HG03025 (cell line): ENCODE results near the gene CCNH.

Experiments
- ATAC-seq: cut with Tn5 transposase; IDR thresholded peaks from one replicate; pipeline ENCODE4 v1.9.1; 2021; ENCODE audit warnings: mild to moderate bottlenecking, moderate library complexity; ENCODE audit not compliant: unreplicated experiment, low FRiP score

The CCNH gene

DNA sequence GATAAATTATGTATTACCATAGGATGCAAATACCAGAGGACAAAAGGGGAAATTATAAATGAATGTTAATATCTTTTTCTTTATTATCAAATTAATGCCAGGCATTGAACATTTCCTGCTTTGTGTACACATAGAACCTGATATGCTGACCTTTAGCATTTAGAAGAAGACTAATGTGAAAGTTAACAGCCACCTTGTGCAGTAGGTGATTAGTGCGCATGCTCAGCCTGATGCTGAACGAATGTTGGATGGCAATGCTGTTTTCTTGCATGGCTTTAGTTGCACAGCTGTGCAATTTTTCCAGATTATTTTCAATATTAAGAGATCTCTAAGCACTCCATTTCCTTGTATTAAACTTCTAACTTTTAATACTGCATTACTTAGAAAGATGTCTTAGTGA, 45.5 kb downstream of the CCNH start:
- no peak for ATAC-seq

- ATAC-seq: no peak
Measured at GRCh38 chr5:87361536-87362213, 51.1 kb downstream of the CCNH start.

- no peak for ATAC-seq
Measured at GRCh38 chr5:87361031-87361445, 51.7 kb downstream of the CCNH start.

DNA sequence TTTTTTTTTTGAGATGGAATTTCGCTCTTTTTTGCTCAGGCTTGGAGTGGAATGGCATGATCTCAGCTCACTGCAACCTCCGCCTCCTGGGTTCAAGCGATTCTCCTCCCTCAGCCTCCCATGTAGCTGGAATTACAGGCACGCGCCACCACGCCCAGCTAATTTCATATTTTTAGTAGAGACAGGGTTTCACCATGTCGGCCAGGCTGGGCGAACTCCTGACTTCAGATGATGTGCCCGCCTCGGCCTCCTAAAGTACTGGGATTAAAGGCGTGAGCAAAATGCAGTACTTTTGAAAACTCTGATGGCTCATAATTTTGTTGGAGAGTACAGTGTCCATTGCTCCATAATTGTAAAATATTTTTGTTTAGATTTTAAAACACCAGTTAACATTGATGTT, 52.6 kb downstream of the CCNH start:
- ATAC-seq: no peak

GRCh38 chr5:87359106-87359505, 53.6 kb downstream of the CCNH start:
- ATAC-seq: no peak

DNA sequence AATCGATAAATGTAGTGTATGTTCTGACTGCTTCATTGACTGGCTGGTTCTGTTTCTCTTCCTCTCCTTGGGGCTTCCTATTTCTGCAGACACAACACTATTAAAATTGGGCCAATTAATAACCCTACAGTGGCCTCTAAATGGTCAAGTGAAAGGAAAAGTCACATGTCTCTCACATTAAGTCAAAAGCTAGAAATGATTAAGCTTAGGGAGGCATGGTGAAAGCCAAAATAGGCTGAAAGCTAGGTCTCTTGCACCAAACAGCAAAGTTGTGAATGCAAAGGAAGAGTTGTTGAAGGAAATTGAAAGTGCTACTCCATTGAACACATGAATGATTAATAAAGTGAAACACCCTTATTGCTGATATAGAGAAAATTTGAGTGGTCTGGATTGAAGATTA, 58.2 kb downstream of the CCNH start:
- no peak for ATAC-seq

- ATAC-seq: no peak
Measured at GRCh38 chr5:87347841-87348240, 64.9 kb downstream of the CCNH start.

DNA sequence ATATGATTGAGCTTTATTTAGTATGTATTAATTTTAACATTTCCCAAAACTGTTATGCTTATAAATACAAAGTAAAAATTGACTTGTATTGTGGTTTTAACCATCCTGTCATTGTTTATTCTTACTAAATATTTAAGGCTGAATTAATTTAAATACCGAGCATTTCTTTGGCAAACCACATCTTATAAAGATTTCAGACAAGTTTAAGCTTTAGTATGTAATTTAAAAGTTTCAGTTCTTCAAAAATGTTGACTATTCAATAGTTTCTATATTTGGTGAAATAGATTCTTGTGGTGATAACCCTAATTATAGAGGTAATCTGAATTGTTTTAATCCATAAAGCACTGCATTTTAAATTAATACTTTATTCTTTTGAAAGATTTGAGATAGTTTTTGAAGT, 65.5 kb downstream of the CCNH start:
- ATAC-seq: no peak
